Activated CD4-positive, CD25-positive, alpha-beta regulatory T cell treated with anti-CD3 and anti-CD28 coated beads, Interleukin-2, amount 50 U/mL, for 72 hours (primary cell): Measurements from ENCODE around the gene MRPL14.
"Not testable (repeated sequence)": the region's sequence is repeated elsewhere in the genome, so short reads cannot be mapped to it uniquely, and the experiment has no call there.

Source experiments
- DNase-seq: peaks from one replicate; pipeline ENCODE4 v3.0.0; 2021

The MRPL14 gene

DNA sequence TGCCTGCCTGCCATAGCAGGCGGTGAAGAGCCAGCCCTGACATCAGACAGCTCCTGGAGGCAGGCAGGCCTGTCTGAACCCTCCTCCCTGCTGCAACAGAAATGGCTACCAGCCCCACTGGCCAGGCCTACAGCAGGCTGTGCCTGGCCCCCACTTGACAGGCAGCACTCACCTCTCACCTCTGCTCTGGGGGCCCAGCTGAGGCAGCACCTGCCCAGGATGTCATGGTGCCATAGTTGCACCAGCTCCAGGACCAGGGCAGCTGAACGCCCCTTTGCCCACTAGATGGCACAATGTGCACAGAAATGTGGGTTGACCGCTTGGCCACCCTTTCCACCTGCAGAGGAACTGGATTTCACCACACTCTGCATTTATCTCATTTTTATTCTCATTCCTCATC lies 30.6 kb downstream of the MRPL14 start:
- peak; percentile 67 for DNase-seq

GRCh38 chr6:44095243-44095623 lies 32.0 kb downstream of the MRPL14 start:
- DNase-seq: not testable (repeated sequence)

DNA sequence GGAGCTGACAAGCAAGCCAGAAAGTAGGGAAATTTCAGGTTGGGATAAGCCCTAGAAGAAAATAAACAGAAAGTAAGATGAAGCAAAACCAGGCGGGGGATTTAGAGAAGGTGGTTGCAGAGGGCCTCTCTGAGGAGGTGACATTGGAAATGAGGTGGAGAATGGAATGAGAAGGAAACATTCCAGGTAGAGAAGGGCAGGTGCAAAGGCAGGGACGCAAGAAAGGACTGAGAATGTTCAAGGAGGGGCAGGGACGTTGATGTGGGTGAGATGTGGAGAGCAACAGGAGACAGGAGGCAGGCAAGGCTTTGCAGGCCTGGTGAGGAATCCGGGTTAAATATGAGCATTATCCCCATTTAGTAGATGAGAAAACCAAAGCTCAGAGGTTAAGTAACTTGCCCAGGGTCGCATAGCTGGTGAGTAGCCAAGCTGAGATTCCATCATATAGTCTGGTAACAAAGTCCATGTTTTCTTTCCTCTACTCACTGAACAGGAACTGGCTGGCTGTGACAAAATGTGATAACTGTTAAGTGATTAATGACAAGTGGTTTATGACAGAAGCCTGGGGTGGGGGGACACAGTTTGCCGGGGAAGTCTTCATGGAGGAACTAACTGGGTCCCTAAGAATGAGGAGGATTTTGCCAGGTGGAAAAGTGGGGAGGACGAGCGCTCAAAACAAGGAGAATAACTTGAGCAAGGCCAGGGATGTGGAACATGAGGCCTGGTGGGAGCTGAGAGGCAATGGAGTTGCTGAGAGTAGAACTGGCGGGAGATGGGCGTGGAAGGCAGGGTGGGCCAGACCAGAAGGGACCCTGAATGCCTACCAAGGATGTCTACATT lies 32.6 kb downstream of the MRPL14 start:
- no peak for DNase-seq

- no peak for DNase-seq
Observed at GRCh38 chr6:44093750-44094402, 33.4 kb downstream of the MRPL14 start.

DNA sequence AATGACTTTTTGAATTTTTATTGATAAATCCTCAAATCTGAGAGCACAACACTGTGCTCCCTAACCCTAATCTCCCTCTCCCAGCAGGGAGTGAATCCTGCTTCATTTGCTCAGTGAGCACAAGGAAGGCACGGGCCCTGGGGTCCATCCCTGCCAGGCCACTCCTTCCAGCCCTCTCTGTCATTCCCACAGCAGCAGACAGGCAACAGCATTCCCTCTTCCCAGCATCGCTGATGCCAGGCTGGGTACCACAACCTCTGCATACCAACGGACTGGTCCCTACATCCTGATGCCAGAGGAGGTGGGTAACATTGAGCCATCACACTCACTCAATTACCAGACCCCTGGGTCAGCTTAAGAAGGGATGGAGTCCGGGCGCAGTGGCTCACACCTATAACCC lies 34.2 kb downstream of the MRPL14 start:
- no peak for DNase-seq

- no peak for DNase-seq
Observed at GRCh38 chr6:44091981-44092884, 35.0 kb downstream of the MRPL14 start.

DNA sequence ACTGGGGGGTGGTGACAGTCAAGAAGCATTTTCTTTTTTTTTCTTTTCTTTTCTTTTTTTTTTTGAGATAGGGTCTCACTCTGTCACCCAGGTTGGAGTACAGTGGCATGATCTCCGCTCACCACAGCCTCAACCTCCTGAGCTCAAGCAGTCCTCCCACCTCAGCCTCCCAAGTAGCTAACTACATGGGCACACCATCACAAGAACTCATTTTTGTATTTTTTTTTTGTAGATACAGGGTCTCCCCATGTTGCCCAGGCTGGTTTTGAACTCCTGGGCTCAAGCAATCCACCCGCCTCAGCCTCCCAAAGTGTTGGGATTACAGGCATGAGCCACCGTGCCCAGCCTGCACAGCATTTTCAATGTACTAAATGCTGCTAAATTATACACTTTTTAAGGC lies 35.9 kb downstream of the MRPL14 start:
- DNase-seq: not testable (repeated sequence)

DNA sequence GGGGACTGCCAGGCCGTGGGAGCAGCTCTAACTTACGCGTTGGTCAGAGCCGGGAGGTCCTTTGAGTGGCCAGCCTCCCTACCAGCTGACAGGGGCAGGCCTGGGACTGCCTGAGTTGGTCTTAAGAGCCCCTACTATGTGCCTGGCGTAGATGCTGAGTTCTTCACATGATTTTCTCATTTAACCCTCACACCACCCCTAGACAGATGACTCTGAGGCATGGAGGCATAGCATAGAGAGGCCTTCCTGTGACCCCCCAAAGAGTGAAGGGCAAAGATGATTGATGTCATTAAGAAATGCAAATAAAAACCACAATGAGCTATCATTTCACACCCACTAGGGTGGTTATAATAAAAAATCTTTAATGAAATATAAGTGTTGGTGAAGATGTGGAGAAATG lies 36.8 kb downstream of the MRPL14 start:
- no peak for DNase-seq

GRCh38 chr6:44088827-44089590 lies 38.2 kb downstream of the MRPL14 start:
- DNase-seq: no peak

DNA sequence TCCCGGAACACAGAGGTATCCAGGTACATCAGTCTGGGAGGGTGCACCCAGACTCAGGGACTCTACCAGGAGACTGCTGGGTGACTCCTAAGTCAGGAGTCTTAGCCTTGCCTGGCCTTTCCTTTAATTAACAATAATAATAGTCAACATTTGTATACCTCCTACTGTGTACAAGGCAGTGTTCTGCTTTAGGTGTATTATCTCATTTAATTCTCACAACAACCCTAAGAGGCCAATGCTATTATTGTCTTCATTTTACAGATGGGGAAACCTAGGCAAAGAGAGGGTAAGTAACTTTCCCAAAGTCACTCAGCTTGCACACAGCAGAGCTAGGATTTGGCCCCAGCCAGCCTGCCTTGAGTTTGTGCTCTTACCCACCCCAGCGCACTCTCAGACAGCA lies 39.6 kb downstream of the MRPL14 start:
- no peak for DNase-seq

DNA sequence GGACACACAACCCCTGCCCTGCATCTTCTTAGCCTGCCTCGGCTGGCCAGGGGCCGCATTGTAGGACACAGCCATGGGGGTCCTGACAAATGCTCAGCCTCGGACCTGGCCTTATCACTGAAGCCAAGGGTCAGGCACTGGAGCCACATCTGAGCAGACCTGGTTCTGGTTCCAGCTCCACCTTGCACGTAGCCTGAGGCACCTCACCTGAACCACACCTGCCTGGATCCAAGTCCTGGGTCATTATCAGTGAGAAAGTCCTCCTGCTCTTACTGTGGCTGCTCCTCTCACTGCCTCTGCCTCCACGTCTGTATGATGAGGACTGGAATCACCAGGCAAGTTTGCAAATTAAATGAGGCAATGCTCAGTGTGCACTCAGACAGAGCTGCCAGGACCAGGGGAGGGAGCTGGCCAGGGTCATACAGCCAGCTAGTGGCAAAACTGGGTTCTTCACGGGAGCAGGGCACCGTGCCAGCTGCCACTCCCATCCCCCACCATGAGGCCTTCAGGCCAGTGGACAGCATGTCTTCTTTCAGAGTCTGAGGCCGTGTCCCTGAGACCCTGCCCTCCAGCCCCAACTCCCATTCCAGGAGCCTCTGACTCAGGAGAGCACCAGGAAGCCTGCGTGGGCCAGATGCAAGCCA lies 40.2 kb downstream of the MRPL14 start:
- DNase-seq: no peak

DNA sequence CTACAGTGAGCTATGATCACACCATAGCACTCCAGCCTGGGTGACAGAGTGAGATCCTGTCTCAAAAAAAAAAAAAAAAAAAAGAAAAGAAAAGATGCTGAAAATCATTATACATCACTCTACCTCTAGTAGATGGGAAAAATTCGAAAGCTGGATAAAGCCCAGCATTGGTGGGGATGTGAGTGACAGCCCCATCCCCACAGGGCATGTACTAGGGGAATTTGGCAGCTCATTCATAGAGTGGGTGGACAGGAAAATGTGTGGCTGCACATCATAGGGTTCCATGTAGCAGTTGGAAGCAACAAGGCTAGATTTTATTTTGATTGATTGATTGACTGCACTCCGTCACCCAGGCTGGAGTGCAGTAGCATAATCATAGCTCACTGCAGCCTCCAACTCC lies 42.0 kb downstream of the MRPL14 start:
- no peak for DNase-seq

DNA sequence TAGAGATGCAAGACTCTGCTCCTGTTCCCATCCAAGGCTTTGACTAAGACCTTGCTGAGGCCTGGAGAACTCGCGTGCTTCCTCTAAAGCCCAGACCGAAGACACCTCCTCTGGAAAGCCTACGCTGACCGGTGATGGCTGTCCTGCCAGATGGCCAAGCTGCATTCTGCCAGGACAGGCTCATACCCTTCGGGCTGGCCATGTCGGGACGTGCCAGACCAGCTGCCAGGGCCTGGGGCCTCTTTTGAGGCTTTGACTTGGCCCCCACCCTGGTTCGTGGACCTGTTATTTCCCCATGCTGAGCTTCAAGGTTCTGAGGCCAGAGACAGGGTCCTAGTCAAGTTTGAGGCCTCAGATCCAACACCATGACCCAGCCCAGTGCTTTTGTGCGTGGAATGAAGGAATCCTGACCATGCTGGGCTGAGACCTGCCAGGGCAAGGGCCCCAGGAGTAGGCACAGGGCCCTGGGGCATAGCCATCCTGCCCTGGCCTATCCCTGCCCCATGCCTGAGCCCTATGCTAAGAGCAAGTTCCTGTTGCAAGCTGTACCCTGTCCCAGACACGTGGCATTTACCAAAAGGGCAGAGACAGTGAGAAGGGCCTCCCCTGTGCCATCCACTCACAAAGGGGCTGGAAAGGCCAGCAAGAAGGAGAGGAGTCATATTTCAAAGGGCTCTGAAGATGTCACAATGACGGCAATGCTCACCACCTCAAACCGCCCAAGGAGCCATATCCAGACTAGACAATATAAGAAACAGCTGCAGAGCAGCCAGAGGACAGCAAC lies 42.8 kb downstream of the MRPL14 start:
- DNase-seq: no peak

GRCh38 chr6:44082872-44083321 lies 44.4 kb downstream of the MRPL14 start:
- DNase-seq: no peak

GRCh38 chr6:44081753-44082152 lies 45.5 kb downstream of the MRPL14 start:
- no peak for DNase-seq

DNA sequence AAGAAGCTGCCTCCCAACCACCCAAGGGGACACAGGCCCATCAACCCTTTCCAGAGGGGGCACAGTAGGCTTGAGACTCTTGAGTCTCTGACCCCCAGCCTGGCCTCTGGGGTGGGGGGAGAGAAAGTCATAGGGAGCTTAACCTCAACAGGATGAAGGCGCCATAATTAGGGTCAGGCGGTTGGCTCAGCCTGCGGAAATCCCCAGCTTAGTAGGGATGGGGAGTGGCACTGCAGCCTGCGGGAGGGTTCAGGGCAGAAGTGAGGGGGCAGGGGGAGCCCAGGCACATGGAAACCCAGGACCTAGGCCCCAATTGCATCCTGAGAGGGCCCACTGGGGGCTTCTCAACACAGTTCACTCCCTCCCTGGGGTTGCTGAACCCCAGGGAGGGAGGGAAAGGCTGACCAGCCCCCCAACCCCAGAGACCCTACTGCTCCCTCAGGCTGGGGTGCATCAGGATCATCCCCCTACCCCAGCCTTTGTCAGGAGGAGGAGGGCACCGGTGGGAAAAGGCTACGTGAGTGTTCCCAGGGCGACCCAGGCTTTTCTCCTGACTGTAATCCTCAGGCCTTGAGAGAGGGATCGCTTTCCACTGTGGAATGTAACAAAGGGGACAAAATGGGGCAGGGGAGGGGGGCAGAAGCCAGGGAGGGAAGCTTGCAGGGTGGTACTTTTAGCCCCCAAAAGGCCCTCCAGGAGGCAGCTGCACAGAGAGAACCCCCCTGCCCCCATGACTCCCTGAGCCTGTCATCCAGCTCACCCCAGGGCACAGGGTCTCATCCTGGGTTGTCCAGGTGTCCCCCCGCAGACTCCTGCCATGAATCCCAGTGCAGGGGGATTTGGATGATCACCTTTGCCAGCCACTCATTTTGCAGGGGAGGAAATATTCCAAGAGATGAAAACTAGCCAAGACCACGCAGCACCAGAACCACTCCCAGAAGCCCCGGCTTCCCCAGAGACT lies 46.4 kb downstream of the MRPL14 start:
- DNase-seq: no peak

DNA sequence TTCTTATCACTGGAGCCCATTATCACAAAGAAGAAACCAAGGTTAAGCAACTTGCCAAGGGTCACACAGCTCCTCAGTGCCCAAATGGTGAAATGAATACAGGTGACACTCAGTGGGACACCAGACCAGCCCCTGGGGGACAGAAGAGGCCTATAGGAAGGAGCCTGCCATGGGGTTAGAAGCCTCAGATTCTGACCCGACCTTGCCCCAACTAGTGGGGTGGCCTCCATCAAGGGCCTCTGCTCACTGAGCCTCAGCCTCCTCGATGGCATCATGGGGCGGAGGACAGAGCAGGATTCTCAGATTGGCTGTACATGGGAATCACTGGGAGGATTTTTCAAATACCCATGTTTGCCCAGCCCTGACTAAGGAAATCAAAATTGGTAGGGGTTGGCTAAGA lies 47.6 kb downstream of the MRPL14 start:
- no peak for DNase-seq

DNA sequence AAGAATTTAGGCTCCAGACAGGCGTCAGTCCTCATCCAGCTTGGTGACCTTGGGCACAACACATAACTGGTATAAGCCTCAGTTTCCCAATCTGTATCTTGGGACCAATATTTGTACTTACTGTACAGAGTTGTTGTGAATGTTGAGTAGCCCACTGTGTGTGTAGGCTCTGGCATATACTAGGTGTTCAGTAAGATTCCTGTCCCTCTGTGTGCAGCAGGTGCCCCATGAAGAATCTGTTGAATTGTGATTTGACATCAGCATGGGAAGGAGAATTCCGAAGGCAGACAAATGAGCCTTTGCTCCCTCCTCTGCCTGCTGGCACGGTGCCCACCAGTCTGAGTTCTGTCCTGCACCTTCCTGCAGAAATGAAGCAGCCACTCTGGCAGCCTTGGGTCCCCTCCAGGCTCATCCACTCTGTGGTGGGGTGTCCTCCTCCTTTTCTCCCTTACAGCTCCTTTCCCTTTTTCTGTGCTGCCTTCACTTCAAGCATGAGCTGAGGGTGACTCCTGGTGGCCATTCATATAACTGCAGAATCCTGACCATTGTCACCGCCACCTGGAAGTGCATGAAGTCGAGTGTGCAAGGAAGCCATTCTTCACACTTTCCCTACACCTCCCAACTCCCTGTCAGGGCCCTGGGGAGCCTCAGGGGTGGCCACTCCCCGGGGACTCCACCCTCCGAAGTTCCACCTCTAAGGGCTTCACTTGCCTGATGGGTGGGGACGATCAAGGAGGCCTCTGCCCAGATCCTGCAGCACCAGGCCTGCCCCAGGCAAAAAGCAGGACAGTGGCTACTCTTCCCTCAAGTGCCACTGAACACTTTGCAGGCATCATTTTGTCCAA lies 48.2 kb downstream of the MRPL14 start:
- DNase-seq: peak; percentile 72

GRCh38 chr6:44078219-44078826 lies 48.9 kb downstream of the MRPL14 start:
- no peak for DNase-seq
